SIG-M5 treated with dmso at 0.1 percent for 504 hours (cell line): Measurements from ENCODE around the gene SRGAP1.
A peak's percentile ranks its signal among the peaks of the same experiment; 100 is the strongest.

Experiments
- DNase-seq: peaks from one replicate; lab custom pipeline; 2025; ENCODE audit not compliant: unreplicated experiment; lab: John Stamatoyannopoulos, UW

The SRGAP1 gene

GRCh38 chr12:63963868-63964267 lies 119.4 kb downstream of the SRGAP1 start:
- DNase-seq = no peak

GRCh38 chr12:63964301-63964700 lies 119.8 kb downstream of the SRGAP1 start:
- DNase-seq = no peak

GRCh38 chr12:63965936-63966605 lies 121.6 kb downstream of the SRGAP1 start:
- no peak for DNase-seq

- DNase-seq = no peak
Measured at GRCh38 chr12:63966606-63966975, 122.1 kb downstream of the SRGAP1 start.

- DNase-seq = no peak
Measured at GRCh38 chr12:63967358-63968145, 123.1 kb downstream of the SRGAP1 start.

GRCh38 chr12:63968673-63969072 lies 124.2 kb downstream of the SRGAP1 start:
- DNase-seq = no peak

- DNase-seq = no peak
Measured at GRCh38 chr12:63976902-63977395, 132.4 kb downstream of the SRGAP1 start.

- DNase-seq = no peak
Measured at GRCh38 chr12:63977441-63977840, 132.9 kb downstream of the SRGAP1 start.

- DNase-seq = peak; percentile 27
Measured at GRCh38 chr12:63978519-63978918, 134.0 kb downstream of the SRGAP1 start.

GRCh38 chr12:63980211-63980610 lies 135.7 kb downstream of the SRGAP1 start:
- DNase-seq = no peak

GRCh38 chr12:63981343-63981742 lies 136.8 kb downstream of the SRGAP1 start:
- no peak for DNase-seq

- no peak for DNase-seq
Measured at GRCh38 chr12:63982604-63983295, 138.2 kb downstream of the SRGAP1 start.

GRCh38 chr12:63985456-63985855 lies 141.0 kb downstream of the SRGAP1 start:
- no peak for DNase-seq

GRCh38 chr12:63985945-63986344 lies 141.4 kb downstream of the SRGAP1 start:
- DNase-seq = no peak

GRCh38 chr12:63989301-63989845 lies 144.9 kb downstream of the SRGAP1 start:
- no peak for DNase-seq

GRCh38 chr12:63990828-63991547 lies 146.5 kb downstream of the SRGAP1 start:
- DNase-seq = no peak

GRCh38 chr12:63994704-63995103 lies 150.2 kb downstream of the SRGAP1 start:
- no peak for DNase-seq

GRCh38 chr12:63995512-63995911 lies 151.0 kb downstream of the SRGAP1 start:
- no peak for DNase-seq

GRCh38 chr12:63996556-63996955 lies 152.1 kb downstream of the SRGAP1 start:
- DNase-seq = no peak

- DNase-seq = no peak
Measured at GRCh38 chr12:63997198-63997597, 152.7 kb downstream of the SRGAP1 start.

GRCh38 chr12:63998584-63998983 lies 154.1 kb downstream of the SRGAP1 start:
- DNase-seq = no peak
